ENCODE data around the gene PVALEF. TPM values are rescaled to one million over a fixed set of nuclear protein-coding genes. Genes with fewer than 3 reads are reported as not detected.

PVALEF gene
- total RNA-seq, 1 experiment from 2014 or later: not detected

GRCh38 chr17:81178136-81179091 lies 13.1 kb downstream of the PVALEF start:
- Histone ChIP-seq H3K18ac (ENCODE audit: insufficient read length, low read depth, low read length) (no peak overlapping the region), H3K4me2 (ENCODE audit: insufficient read depth, insufficient read length, low read length) (no peak overlapping the region), H2AFZ (ENCODE audit: low read length) (no peak overlapping the region), H3K4ac (ENCODE audit: low read depth, low read length) (no peak overlapping the region), H2BK120ac (ENCODE audit: low read depth, low read length, poor library complexity, severe bottlenecking) (no peak overlapping the region), H3K4me1 (ENCODE audit: insufficient read depth, low read length) (no peaks in the 10 kb centered on the region), H2BK5ac (ENCODE audit: insufficient read length, low read length) (no peak overlapping the region), H4K91ac (ENCODE audit: insufficient read length, low read depth, low read length) (no peak overlapping the region), H2AK5ac (ENCODE audit: insufficient read length, low read length) (no peak overlapping the region), H4K20me1 (ENCODE audit: control insufficient read depth, insufficient read depth, insufficient read length) (no peaks in the 10 kb centered on the region), H3K9ac (ENCODE audit: extremely low read depth, insufficient read length, low read length) (no peak overlapping the region), H2BK12ac (ENCODE audit: insufficient read length, low read depth, low read length) (no peak overlapping the region), H3K27ac (ENCODE audit: insufficient read length, low read depth, low read length) (no peak overlapping the region), H3K9me3 (ENCODE audit: control insufficient read depth, low read depth, low read length) (no peaks in the 10 kb centered on the region), H3K14ac (ENCODE audit: insufficient read depth, low read length) (no peak overlapping the region), H4K5ac (ENCODE audit: insufficient read length, low read depth, low read length) (no peak overlapping the region), H3T11ph (ENCODE audit: low read length) (no peak overlapping the region), H3K56ac (ENCODE audit: insufficient read length, low read depth, low read length) (no peak overlapping the region), H3K27me3 (ENCODE audit: insufficient read depth, low read length) (no peaks in the 10 kb centered on the region), H2BK15ac (ENCODE audit: low read depth, low read length) (no peak overlapping the region), H2BK20ac (ENCODE audit: low read depth, low read length, poor library complexity, severe bottlenecking) (no peak overlapping the region), H4K8ac (replicated peaks; ENCODE audit: insufficient read length, low read depth, low read length) (no peak overlapping the region), H3K23ac (ENCODE audit: insufficient read length, low read depth, low read length) (no peak overlapping the region), H3K79me1 (ENCODE audit: insufficient read depth, low read depth, low read length, poor library complexity, severe bottlenecking) (no peaks in the 10 kb centered on the region), H3K79me2 (ENCODE audit: insufficient read depth, low read length) (no peaks in the 10 kb centered on the region), H3K23me2 (ENCODE audit: insufficient read length, low read depth, low read length, poor library complexity, severe bottlenecking) (no peaks in the 10 kb centered on the region)
- TF ChIP-seq, protein P1, sequence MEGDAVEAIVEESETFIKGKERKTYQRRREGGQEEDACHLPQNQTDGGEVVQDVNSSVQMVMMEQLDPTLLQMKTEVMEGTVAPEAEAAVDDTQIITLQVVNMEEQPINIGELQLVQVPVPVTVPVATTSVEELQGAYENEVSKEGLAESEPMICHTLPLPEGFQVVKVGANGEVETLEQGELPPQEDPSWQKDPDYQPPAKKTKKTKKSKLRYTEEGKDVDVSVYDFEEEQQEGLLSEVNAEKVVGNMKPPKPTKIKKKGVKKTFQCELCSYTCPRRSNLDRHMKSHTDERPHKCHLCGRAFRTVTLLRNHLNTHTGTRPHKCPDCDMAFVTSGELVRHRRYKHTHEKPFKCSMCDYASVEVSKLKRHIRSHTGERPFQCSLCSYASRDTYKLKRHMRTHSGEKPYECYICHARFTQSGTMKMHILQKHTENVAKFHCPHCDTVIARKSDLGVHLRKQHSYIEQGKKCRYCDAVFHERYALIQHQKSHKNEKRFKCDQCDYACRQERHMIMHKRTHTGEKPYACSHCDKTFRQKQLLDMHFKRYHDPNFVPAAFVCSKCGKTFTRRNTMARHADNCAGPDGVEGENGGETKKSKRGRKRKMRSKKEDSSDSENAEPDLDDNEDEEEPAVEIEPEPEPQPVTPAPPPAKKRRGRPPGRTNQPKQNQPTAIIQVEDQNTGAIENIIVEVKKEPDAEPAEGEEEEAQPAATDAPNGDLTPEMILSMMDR (conservative IDR thresholded peaks at IDR 0.05): no peak
- no CpG with 5 or more reads among the region's 25 CpGs for WGBS (ENCODE audit: extremely low coverage, insufficient read length, low lambda C conversion rate)
- Mint-ChIP-seq H3K9me3 (peaks cover 0 to 5% of the 10 kb centered on the region in 2 experiments; a peak in 2 of 5 replicates), H3K27ac (no peak overlapping the region), H3K27me3 (ENCODE audit: low read depth) (peaks cover 2% of the 10 kb centered on the region), H3K4me1 (no peaks in the 10 kb centered on the region), H3K4me3 (no peak overlapping the region), H3K36me3 (ENCODE audit: insufficient read depth in 1 of 3, low read depth in 3 of 3) (no peaks in the 10 kb centered on the region)
- no peak for DNase-seq

Data from H9 (cell line).